Upper lobe of left lung (tissue), 4 donors: ENCODE results near the gene FHIT.

Experiments
- EP300 ChIP-seq, 4 donors: sonication (generic); formaldehyde crosslinking; IDR thresholded peaks; one replicate each; pipeline ENCODE4 v1.5.1; 2017; ENCODE audit warnings: antibody characterized with exemption in 4 of 4, control low read depth in 2 of 4
- POLR2A ChIP-seq, 4 donors: fragments of 450-650 bp; IDR thresholded peaks; one replicate each; pipeline ENCODE4 v1.5.1; 2016 to 2017; ENCODE audit warnings: antibody characterized with exemption in 4 of 4, mild to moderate bottlenecking in 2 of 4
- TF ChIP-seq, protein P1 (sequence below), 6 experiments: fragments of 450-650 bp in 4 of 6; fragments of 200-600 bp in 2 of 6; sonication (generic) in 2 of 6; IDR thresholded peaks; one replicate each; pipeline ENCODE4 v1.5.1; 2016 to 2019; ENCODE audit warnings: antibody characterized with exemption in 6 of 6

DNA sequence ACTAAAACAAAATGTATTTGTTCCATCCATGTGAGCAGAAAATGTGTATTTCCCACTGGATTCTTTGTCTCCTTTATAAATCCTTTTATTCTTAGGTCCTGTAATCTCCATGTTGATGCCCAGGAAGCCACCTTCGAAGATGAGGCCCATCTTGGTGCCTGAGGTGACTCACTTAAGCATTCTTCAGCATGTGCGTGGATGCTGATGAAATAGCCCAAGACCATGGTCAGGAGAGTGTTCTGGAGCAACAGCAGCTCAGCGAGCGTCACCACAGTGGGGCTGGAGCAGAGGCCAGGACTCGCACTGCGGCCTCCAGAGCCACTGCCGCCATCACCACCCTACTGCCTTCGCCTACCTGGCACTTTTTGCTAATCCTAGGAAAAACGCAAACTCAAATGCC, 520.9 kb downstream of the FHIT start:
- TF ChIP-seq, protein P1, sequence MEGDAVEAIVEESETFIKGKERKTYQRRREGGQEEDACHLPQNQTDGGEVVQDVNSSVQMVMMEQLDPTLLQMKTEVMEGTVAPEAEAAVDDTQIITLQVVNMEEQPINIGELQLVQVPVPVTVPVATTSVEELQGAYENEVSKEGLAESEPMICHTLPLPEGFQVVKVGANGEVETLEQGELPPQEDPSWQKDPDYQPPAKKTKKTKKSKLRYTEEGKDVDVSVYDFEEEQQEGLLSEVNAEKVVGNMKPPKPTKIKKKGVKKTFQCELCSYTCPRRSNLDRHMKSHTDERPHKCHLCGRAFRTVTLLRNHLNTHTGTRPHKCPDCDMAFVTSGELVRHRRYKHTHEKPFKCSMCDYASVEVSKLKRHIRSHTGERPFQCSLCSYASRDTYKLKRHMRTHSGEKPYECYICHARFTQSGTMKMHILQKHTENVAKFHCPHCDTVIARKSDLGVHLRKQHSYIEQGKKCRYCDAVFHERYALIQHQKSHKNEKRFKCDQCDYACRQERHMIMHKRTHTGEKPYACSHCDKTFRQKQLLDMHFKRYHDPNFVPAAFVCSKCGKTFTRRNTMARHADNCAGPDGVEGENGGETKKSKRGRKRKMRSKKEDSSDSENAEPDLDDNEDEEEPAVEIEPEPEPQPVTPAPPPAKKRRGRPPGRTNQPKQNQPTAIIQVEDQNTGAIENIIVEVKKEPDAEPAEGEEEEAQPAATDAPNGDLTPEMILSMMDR (IDR thresholded peaks at IDR 0.05) = no peak
- no peak for TF ChIP-seq POLR2A (IDR thresholded peaks at IDR 0.05)
- TF ChIP-seq EP300 (IDR thresholded peaks at IDR 0.05) = no peak
